ENCODE data around the gene RHO.

Gene RHO

GRCh38 chr3:129518581-129518980 is 9.9 kb upstream of the RHO start:
- no peak overlapping the region for H3K4me3 ChIP-seq (ENCODE audit: low read length)
- no peak overlapping the region for H3K27ac ChIP-seq (ENCODE audit: low read length)
- no peak overlapping the region for H2AFZ ChIP-seq (ENCODE audit: low read depth, low read length)
- H3K27me3 ChIP-seq (ENCODE audit: low read depth, low read length): no peaks in the 10 kb centered on the region
- peaks cover 6% of the 10 kb centered on the region; the same call in 1 of the 2 replicates for H3K4me1 ChIP-seq (ENCODE audit: low read length)
- no peaks in the 10 kb centered on the region for H3K9me3 ChIP-seq (ENCODE audit: insufficient read depth, low read length)
- no peaks in the 10 kb centered on the region for H3K36me3 ChIP-seq (replicated peaks; ENCODE audit: low read depth, low read length)
- no peak overlapping the region for H3K4me2 ChIP-seq (ENCODE audit: low read length)
- H4K20me1 ChIP-seq (ENCODE audit: insufficient read depth, low read length): no peaks in the 10 kb centered on the region
- no peak overlapping the region for H3K9ac ChIP-seq (ENCODE audit: low read length)
- no peaks in the 10 kb centered on the region for H3K79me2 ChIP-seq (ENCODE audit: low read length)
- TF ChIP-seq EZH2phosphoT487 (IDR thresholded peaks at IDR 0.05; ENCODE audit: low read depth) (no peak), CTCF (IDR thresholded peaks at IDR 0.05; ENCODE audit: low read depth, low read length) (no peak)

GRCh38 chr3:129519449-129519848 is 9.0 kb upstream of the RHO start:
- Histone ChIP-seq H3K9ac (ENCODE audit: low read length) (no peak overlapping the region), H3K79me2 (ENCODE audit: low read length) (no peaks in the 10 kb centered on the region), H3K4me1 (ENCODE audit: low read length) (peaks cover 8% of the 10 kb centered on the region; the same call in 1 of the 2 replicates), H3K4me3 (ENCODE audit: low read length) (no peak overlapping the region), H2AFZ (ENCODE audit: low read depth, low read length) (no peak overlapping the region), H3K36me3 (replicated peaks; ENCODE audit: low read depth, low read length) (no peaks in the 10 kb centered on the region), H3K27me3 (ENCODE audit: low read depth, low read length) (no peaks in the 10 kb centered on the region), H4K20me1 (ENCODE audit: insufficient read depth, low read length) (no peaks in the 10 kb centered on the region), H3K27ac (ENCODE audit: low read length) (no peak overlapping the region), H3K4me2 (ENCODE audit: low read length) (no peak overlapping the region), H3K9me3 (ENCODE audit: insufficient read depth, low read length) (no peaks in the 10 kb centered on the region)
- no peak for TF ChIP-seq EZH2phosphoT487 (IDR thresholded peaks at IDR 0.05; ENCODE audit: low read depth)
- no peak for TF ChIP-seq CTCF (IDR thresholded peaks at IDR 0.05; ENCODE audit: low read depth, low read length)

GRCh38 chr3:129519896-129520715 is 8.3 kb upstream of the RHO start:
- Histone ChIP-seq H3K79me2 (ENCODE audit: low read length) (no peaks in the 10 kb centered on the region), H3K4me3 (ENCODE audit: low read length) (no peak overlapping the region), H3K4me1 (ENCODE audit: low read length) (peaks cover 9% of the 10 kb centered on the region; the same call in 1 of the 2 replicates), H3K4me2 (ENCODE audit: low read length) (no peak overlapping the region), H3K9me3 (ENCODE audit: insufficient read depth, low read length) (no peaks in the 10 kb centered on the region), H3K9ac (ENCODE audit: low read length) (no peak overlapping the region), H3K36me3 (replicated peaks; ENCODE audit: low read depth, low read length) (no peaks in the 10 kb centered on the region), H4K20me1 (ENCODE audit: insufficient read depth, low read length) (no peaks in the 10 kb centered on the region), H3K27ac (ENCODE audit: low read length) (no peak overlapping the region), H3K27me3 (ENCODE audit: low read depth, low read length) (no peaks in the 10 kb centered on the region), H2AFZ (ENCODE audit: low read depth, low read length) (no peak overlapping the region)
- TF ChIP-seq EZH2phosphoT487 (IDR thresholded peaks at IDR 0.05; ENCODE audit: low read depth) (no peak), CTCF (IDR thresholded peaks at IDR 0.05; ENCODE audit: low read depth, low read length) (no peak)

GRCh38 chr3:129520960-129521359 is 7.5 kb upstream of the RHO start:
- Histone ChIP-seq H3K79me2 (ENCODE audit: low read length) (no peaks in the 10 kb centered on the region), H4K20me1 (ENCODE audit: insufficient read depth, low read length) (no peaks in the 10 kb centered on the region), H3K9ac (ENCODE audit: low read length) (no peak overlapping the region), H3K4me3 (ENCODE audit: low read length) (no peak overlapping the region), H3K4me1 (ENCODE audit: low read length) (peaks cover 18% of the 10 kb centered on the region), H3K4me2 (ENCODE audit: low read length) (no peak overlapping the region), H3K9me3 (ENCODE audit: insufficient read depth, low read length) (no peaks in the 10 kb centered on the region), H3K27me3 (ENCODE audit: low read depth, low read length) (no peaks in the 10 kb centered on the region), H3K27ac (ENCODE audit: low read length) (no peak overlapping the region), H2AFZ (ENCODE audit: low read depth, low read length) (no peak overlapping the region), H3K36me3 (replicated peaks; ENCODE audit: low read depth, low read length) (no peaks in the 10 kb centered on the region)
- TF ChIP-seq CTCF (IDR thresholded peaks at IDR 0.05; ENCODE audit: low read depth, low read length) (no peak), EZH2phosphoT487 (IDR thresholded peaks at IDR 0.05; ENCODE audit: low read depth) (no peak)

Data from OCI-LY3 (cell line).